IMR-90 (cell line): Measurements from ENCODE around the gene SYNE2.

Experiments
- CEBPB ChIP-seq: IDR thresholded peaks from 2 replicates; pipeline ENCODE4 v1.6.1; 2012; ENCODE audit warnings: low read depth, low read length, improper control_type of control experiment
- CTCF ChIP-seq: conservative IDR thresholded peaks from 2 replicates; pipeline ENCODE4 v1.5.1; 2012; ENCODE audit warnings: mild to moderate bottlenecking, low read depth, low read length, improper control_type of control experiment
- USF2 ChIP-seq: fragments of 150-350 bp; IDR thresholded peaks from 2 replicates; pipeline ENCODE4 v1.6.1; 2017; ENCODE audit warnings: mild to moderate bottlenecking, antibody characterized with exemption, low read length, low read depth

- TF ChIP-seq CTCF (no peak), USF2 (no peak), CEBPB (0 out of 2 replicates have a peak, but pooled peaks have one; percentile 9)
Measured at GRCh38 chr14:64038841-64039542, 186.2 kb downstream of the SYNE2 start.
